ENCODE measurements around the gene ZNF341. TPM values are rescaled to one million over a fixed set of nuclear protein-coding genes. Genes with fewer than 3 reads are reported as not detected.
A peak's percentile ranks its signal among the peaks of the same experiment; 100 is the strongest.

ZNF341 gene
- total RNA-seq, 1 donor from 2014 or later = 5.3 TPM

GRCh38 chr20:33814238-33814712 lies 82.5 kb downstream of the ZNF341 start:
- Mint-ChIP-seq H3K9me3 (no peaks in the 10 kb centered on the region), H3K27me3 (ENCODE audit: low read depth) (no peaks in the 10 kb centered on the region), H3K4me3 (no peak overlapping the region), H3K4me1 (peaks cover 50% of the 10 kb centered on the region), H3K36me3 (peaks cover 4% of the 10 kb centered on the region), H3K27ac (no peak overlapping the region)
- no peak for DNase-seq (ENCODE audit: low spot score in 2 of 2, unreplicated experiment in 2 of 2)
- TF ChIP-seq CTCF (IDR thresholded peaks at IDR 0.05; ENCODE audit: unreplicated experiment) = no peak

- H3K4me1 Mint-ChIP-seq = peaks cover 57% of the 10 kb centered on the region
- no peak for TF ChIP-seq CTCF (IDR thresholded peaks at IDR 0.05; ENCODE audit: unreplicated experiment)
Observed at GRCh38 chr20:33815671-33816070, 83.9 kb downstream of the ZNF341 start.

GRCh38 chr20:33816191-33816590 lies 84.4 kb downstream of the ZNF341 start:
- no peak for DNase-seq (ENCODE audit: low spot score in 2 of 2, unreplicated experiment in 2 of 2)
- Mint-ChIP-seq H3K4me3 (no peak overlapping the region), H3K27me3 (ENCODE audit: low read depth) (no peaks in the 10 kb centered on the region), H3K4me1 (peaks cover 57% of the 10 kb centered on the region), H3K36me3 (peaks cover 7% of the 10 kb centered on the region), H3K9me3 (no peaks in the 10 kb centered on the region), H3K27ac (no peak overlapping the region)
- no peak for TF ChIP-seq CTCF (IDR thresholded peaks at IDR 0.05; ENCODE audit: unreplicated experiment)

More at GRCh38 chr20:33815671-33816070, 83.9 kb downstream of the ZNF341 start:
- DNase-seq (ENCODE audit: low spot score in 2 of 2, unreplicated experiment in 2 of 2) = no peak
- Mint-ChIP-seq H3K27ac (no peak overlapping the region), H3K4me3 (no peak overlapping the region), H3K27me3 (ENCODE audit: low read depth) (no peaks in the 10 kb centered on the region), H3K36me3 (peaks cover 7% of the 10 kb centered on the region), H3K9me3 (no peaks in the 10 kb centered on the region)

- Mint-ChIP-seq H3K4me3 (no peak overlapping the region), H3K4me1 (peaks cover 54% of the 10 kb centered on the region), H3K36me3 (peaks cover 7% of the 10 kb centered on the region), H3K27ac (peak overlapping the region; percentile 15), H3K9me3 (no peaks in the 10 kb centered on the region), H3K27me3 (ENCODE audit: low read depth) (no peaks in the 10 kb centered on the region)
- no peak for DNase-seq (ENCODE audit: low spot score in 2 of 2, unreplicated experiment in 2 of 2)
- no peak for TF ChIP-seq CTCF (IDR thresholded peaks at IDR 0.05; ENCODE audit: unreplicated experiment)
Observed at GRCh38 chr20:33817411-33817810, 85.6 kb downstream of the ZNF341 start.

- no peak for DNase-seq (ENCODE audit: low spot score in 2 of 2, unreplicated experiment in 2 of 2)
- no peak overlapping the region for H3K4me3 Mint-ChIP-seq
- H3K4me1 Mint-ChIP-seq = peaks cover 34% of the 10 kb centered on the region
- TF ChIP-seq CTCF (IDR thresholded peaks at IDR 0.05; ENCODE audit: unreplicated experiment) = no peak
- no peaks in the 10 kb centered on the region for H3K27me3 Mint-ChIP-seq (ENCODE audit: low read depth)
- H3K9me3 Mint-ChIP-seq = no peaks in the 10 kb centered on the region
- no peak overlapping the region for H3K27ac Mint-ChIP-seq
- peaks cover 7% of the 10 kb centered on the region for H3K36me3 Mint-ChIP-seq
Observed at GRCh38 chr20:33819456-33819855, 87.7 kb downstream of the ZNF341 start.

- no peak overlapping the region for H3K4me3 Mint-ChIP-seq
- TF ChIP-seq CTCF (IDR thresholded peaks at IDR 0.05; ENCODE audit: unreplicated experiment) = no peak
- H3K27ac Mint-ChIP-seq = peak overlapping the region; percentile 4
- no peaks in the 10 kb centered on the region for H3K27me3 Mint-ChIP-seq (ENCODE audit: low read depth)
- H3K9me3 Mint-ChIP-seq = no peaks in the 10 kb centered on the region
- peaks cover 4% of the 10 kb centered on the region for H3K36me3 Mint-ChIP-seq
- peaks cover 34% of the 10 kb centered on the region for H3K4me1 Mint-ChIP-seq
- no peak for DNase-seq (ENCODE audit: low spot score in 2 of 2, unreplicated experiment in 2 of 2)
Observed at GRCh38 chr20:33820362-33820761, 88.6 kb downstream of the ZNF341 start.
